VCaP (cell line): Measurements from ENCODE around the gene CEP70.

Experiments used
- H3K27ac ChIP-seq: fragments of 450-650 bp; 2 replicates; pipeline ENCODE4 v1.5.1; 2017
- CTCF ChIP-seq: fragments of 450-650 bp; conservative IDR thresholded peaks from 2 replicates; pipeline ENCODE4 v1.5.1; 2017; ENCODE audit warnings: mild to moderate bottlenecking, moderate library complexity

CEP70 gene

GRCh38 chr3:138464491-138464860 is 129.6 kb downstream of the CEP70 start:
- no peak for TF ChIP-seq CTCF
- H3K27ac ChIP-seq: no peak overlapping the region

- H3K27ac ChIP-seq: no peak overlapping the region
Measured at GRCh38 chr3:138463724-138464490, 130.2 kb downstream of the CEP70 start.

GRCh38 chr3:138461896-138462295 is 132.2 kb downstream of the CEP70 start:
- no peak for TF ChIP-seq CTCF

More at GRCh38 chr3:138463724-138464490, 130.2 kb downstream of the CEP70 start:
- TF ChIP-seq CTCF: no peak

GRCh38 chr3:138461246-138461645 is 132.8 kb downstream of the CEP70 start:
- H3K27ac ChIP-seq: no peak overlapping the region
- no peak for TF ChIP-seq CTCF

More at GRCh38 chr3:138461896-138462295, 132.2 kb downstream of the CEP70 start:
- no peak overlapping the region for H3K27ac ChIP-seq

GRCh38 chr3:138460536-138461205 is 133.4 kb downstream of the CEP70 start:
- no peak for TF ChIP-seq CTCF
- H3K27ac ChIP-seq: no peak overlapping the region

- H3K27ac ChIP-seq: no peak overlapping the region
- TF ChIP-seq CTCF: no peak
Measured at GRCh38 chr3:138459619-138460535, 134.2 kb downstream of the CEP70 start.
